Hematopoietic multipotent progenitor cell treated with erythropoietin and hydrocortisone succinate and interleukin-3 and kit ligand, for 8 days (in vitro differentiated cells): ENCODE results near the gene ARL4D.
A peak's percentile ranks its signal among the peaks of the same experiment; 100 is the strongest.
"Not testable (repeated sequence)": the region's sequence is repeated elsewhere in the genome, so short reads cannot be mapped to it uniquely, and the experiment has no call there.

ENCODE experiments used
- DNase-seq: peaks from one replicate; pipeline ENCODE4 v3.0.0-alpha.2; 2015

ARL4D gene

DNA sequence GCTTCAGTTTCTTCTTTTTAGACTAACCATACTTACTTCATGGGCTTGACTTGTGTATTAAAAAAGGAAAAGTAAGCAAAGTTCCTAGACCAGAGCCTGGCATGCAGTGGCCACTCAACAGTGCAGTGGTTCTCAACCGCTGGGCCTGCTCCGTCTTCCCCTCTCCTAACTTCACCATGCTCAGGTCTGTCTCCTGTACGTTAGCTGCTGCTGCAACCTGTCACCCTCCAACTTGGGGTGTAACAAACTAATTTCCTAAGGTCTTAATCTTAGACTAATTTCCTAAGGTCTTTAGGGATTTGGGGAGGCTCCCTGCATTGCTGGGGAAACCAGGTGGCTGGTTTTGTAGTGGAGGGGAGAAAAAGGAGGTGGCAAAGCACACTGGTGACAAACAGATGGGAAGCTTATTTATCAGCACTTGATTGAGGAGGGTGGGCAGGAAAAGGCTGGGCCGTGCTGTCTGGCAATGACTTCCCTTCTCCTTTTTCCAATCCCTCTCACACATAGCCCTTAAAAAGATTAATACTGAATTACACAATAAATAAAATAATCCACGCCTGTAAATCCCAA, 2.2 kb upstream of the ARL4D start:
- no peak for DNase-seq

GRCh38 chr17:43399839-43400328, 1.1 kb downstream of the ARL4D start:
- no peak for DNase-seq

- DNase-seq: no peak
These were observed 2.3 kb downstream of the ARL4D start for GRCh38 chr17:43400943-43401717.

- no peak for DNase-seq
These were observed 3.3 kb downstream of the ARL4D start for GRCh38 chr17:43402078-43402477.

DNA sequence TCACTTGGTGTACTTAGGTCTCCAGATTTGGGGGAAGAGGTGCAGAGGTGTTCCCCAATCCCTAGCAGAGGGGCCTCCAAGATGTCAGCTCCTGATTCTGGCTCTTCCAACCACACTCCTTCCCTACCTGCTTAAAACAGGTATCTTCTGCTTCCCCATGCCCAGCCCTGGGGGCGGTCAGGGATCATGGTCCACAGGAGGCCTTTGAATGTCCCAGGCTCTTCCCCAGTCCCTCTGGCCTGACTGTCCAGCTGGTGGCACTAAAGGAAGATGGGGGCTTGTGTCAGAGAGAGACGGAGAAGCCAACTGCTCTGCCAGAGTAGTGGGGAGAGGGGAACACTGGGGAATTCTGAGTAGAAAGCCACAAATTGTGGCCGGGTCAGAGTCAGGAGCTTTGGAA, 3.8 kb downstream of the ARL4D start:
- no peak for DNase-seq

GRCh38 chr17:43403846-43404245, 5.1 kb downstream of the ARL4D start:
- DNase-seq: peak; percentile 33

DNA sequence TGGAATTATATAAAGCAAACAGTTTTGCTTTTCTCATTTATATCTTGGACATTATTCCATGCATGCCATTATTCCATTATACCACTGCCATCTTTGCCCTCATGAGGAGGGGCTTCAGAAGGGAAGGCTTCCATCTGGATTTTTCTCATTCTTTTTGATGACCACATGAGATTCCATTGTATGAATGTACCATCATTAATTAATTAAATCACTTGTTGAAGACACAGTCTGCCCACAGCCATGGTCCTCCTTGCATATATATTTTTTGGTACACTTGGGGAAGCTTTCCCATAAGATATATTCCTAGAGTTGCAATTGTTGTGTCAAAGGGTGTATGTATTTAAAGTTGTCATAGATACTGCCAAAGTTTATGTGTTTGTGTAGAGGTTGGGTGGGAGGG, 7.1 kb downstream of the ARL4D start:
- DNase-seq: no peak

DNA sequence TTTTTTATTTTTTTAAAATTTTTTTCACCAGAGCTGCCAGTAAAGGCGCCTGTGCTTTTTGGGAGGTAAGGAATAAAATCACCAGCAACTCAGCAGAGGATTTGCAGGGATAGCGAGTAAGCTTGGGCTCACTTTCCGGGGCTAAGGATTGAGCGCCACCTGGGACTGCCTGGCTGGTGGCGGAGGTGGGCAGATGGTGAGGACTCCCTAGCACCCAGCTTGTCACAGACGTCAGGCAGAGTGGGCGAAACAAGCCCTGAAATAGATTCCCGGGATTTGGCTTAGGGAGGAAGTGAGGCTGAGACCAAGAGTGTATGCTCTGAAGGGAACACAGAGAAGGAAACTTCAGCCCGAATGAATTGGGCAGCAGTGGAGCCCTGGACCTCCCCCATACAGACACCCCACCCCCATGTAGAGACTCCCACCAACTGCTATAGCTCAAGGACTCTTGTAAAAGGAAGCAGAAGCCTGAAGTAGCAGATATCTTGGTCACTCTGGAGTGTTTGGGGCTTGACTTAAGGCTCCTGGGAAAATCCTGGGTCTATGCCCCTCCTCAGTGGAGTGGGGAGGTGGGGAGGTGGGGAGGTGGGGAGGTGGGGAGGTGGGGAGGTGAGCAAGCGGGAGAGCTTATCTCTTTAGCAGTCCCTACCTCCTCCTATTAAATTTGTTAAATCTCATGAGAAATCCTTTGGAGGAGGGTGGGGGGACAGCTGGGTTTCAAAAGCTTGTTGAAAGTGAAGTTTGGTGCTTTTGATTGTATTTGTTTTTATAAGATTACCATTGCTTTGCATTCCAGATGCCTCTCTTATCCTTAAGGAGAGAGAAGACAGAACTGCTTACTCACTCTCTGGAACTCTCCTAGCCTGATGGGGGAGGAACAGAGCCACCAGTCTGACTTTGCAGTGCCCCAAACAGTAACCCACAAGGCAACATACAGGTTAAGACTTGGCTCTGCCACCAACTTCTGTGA, 8.2 kb downstream of the ARL4D start:
- DNase-seq: no peak

- DNase-seq: no peak
These were observed 10.3 kb downstream of the ARL4D start for GRCh38 chr17:43409131-43409530.

DNA sequence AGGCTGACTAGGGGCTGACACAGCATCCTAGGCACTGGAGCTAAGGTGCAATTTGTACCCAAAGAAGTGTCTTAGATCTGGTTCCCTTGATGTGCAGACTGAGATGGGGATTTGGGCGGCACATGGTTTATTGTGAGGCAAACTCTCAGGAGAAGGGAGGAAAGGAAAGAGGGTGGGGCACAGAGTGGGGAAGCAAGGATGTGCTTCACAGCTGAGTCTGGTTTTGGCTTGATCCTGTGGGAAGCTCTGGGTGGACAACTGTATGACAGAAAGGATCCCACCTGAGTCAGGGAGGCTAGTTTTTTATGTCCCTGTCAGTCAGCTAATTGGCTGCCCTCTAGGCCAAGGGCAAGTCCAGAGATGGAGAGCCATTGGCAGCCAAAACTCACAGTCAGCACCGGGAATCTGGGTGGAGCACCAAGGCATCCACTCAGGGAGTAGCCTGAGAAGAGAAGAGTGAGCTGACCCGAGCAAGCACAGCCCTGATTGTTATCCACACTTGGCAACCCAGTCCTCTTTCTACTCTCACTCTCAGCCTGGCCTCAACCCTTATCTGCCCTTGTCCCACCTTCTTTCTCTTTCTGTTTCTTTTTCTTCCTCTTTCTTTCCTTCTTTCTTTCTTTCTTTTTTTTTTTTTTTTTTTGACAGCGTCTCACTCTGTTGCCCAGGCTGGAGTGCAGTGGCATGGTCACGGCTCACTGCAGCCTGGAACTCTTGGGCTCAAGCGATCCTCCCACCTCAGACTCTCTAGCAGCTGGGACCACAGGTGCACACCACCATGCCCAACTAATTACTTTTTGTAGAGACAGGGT, 12.0 kb downstream of the ARL4D start:
- DNase-seq: no peak

GRCh38 chr17:43411369-43411677, 12.5 kb downstream of the ARL4D start:
- DNase-seq: no peak

- no peak for DNase-seq
These were observed 13.0 kb downstream of the ARL4D start for GRCh38 chr17:43411749-43412148.

- DNase-seq: no peak
These were observed 13.4 kb downstream of the ARL4D start for GRCh38 chr17:43412166-43412565.

DNA sequence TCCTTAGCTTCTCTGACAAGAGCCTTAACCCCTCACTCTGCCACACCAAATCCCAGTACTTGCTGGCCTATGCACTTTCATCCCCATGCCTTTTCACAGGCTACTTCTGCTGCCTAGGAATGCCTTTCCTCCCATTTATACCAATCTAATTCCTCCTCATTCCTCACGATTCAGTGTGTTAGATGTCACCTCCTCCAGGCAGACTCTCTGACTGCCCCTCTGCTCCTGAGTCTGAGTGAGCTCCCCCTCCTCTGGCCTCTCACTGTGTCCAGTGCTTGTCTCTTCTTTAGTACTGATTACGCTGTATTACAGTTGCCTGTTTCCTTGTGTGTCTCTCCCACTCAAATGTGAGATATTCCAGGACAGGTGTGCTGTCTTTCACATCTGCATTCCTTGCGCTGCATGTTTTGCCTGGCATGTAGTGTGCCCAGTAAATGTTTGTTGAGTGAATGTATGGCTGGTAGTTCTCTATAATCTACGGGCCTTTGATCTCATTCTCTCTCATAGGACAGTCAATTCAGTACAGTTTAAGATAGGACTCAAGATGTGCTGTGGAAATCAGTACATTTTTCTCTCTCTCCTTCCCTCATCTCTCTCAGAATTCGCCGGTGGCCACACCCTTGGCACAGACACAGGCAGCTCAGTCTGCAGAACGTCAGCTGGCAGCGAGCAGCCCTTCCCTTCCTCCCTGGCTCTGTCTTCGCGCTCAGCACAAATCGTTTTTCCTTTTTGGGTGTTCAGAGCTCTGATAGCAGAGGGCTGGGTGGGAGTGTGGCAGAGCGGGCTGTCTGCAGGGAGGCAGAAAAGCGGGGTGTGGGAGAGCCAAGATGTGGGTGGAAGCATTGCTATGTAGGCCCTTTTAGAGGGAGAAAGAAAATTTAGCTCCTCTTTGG, 18.5 kb downstream of the ARL4D start:
- no peak for DNase-seq

DNA sequence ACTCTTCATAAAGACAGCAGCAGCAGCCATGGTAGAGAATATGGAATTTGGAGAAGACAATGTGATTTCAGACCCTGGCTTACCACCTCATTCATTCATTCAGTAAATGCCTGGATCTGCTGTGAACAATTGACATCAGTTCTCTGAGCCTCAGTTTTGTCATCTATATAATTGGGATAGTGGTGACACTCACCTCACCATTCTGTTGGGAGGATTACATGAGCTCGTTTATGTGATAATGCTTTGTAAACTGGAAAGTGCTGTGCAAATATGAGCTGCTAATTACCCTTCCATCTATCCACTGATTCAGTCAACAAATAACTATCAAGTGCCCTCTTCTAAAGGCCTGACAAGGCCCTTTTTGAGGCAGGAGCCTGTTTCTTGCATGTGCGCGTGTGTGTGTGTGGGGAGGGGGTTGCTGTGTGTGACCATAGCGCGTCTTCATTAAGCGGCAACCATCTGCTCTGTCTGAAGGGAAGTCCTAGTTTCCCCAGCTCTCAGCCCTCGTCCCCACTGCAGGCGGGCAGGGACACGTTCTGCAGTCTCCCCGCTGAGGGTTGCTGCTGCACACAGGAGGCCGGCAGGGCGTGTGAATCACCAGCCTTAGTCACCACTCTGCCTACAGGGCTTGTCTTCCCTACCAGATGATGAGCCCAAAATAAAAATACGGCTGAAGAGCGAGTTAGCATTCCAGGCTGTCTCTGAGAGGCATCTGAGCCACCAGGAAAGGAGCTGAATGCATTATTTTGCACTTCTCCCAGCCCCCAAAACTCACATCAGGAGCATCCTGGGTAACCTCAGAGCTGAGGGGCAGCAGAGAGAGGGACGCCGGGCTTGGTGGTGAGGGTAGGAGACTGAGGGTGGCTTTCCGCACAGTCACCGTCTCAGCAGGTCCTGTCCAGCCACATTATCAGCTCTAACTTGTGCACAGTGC, 19.9 kb downstream of the ARL4D start:
- no peak for DNase-seq

- not testable (repeated sequence) for DNase-seq
These were observed 20.6 kb downstream of the ARL4D start for GRCh38 chr17:43419375-43419882.

- DNase-seq: no peak
These were observed 25.1 kb downstream of the ARL4D start for GRCh38 chr17:43423777-43424455.

GRCh38 chr17:43427362-43428043, 28.7 kb downstream of the ARL4D start:
- DNase-seq: no peak

GRCh38 chr17:43428524-43428923, 29.7 kb downstream of the ARL4D start:
- no peak for DNase-seq
